Endothelial cell of umbilical vein (primary cell): ENCODE data around the gene BNIP5. TPM values are rescaled to one million over a fixed set of nuclear protein-coding genes. Genes with fewer than 3 reads are reported as not detected.

Source experiments
- BruUV-seq: library from RNA; stranded (reverse); fragments of 400-500 nt; replicated peaks from 2 replicates; lab custom pipeline; 2021; lab: Mats Ljungman, UMichigan
- CTCF ChIA-PET: fragments of 300-600, 350-600 bp; sonication (Branson Sonifier 250); formaldehyde crosslinking; loops from one replicate; lab custom pipeline; 2021; ENCODE audit warnings: antibody characterized with exemption, inconsistent platforms; lab: Charles Lee
- POLR2A ChIA-PET: fragments of 300-600, 350-600 bp; sonication (Branson Sonifier 250); formaldehyde crosslinking; loops from one replicate; lab custom pipeline; 2021; ENCODE audit warnings: antibody characterized with exemption, inconsistent platforms; lab: Charles Lee
- DNase-seq: peaks from one replicate; pipeline ENCODE4 v3.0.0-alpha.2; 2011; ENCODE audit warnings: low read depth, low spot score
- FAIRE-seq: peaks from 2 replicates; lab custom pipeline; 2011; peaks lifted over from hg19 to GRCh38; lab: Jason Lieb, UNC
- H2AFZ ChIP-seq: 2 replicates; pipeline ENCODE4 v1.6.0; 2012; ENCODE audit warnings: low read depth, low read length, control low read depth, inconsistent platforms
- H3K27ac ChIP-seq: 2 replicates; pipeline ENCODE4 v1.5.1; 2011; ENCODE audit warnings: low read depth, mild to moderate bottlenecking, control low read depth, low read length, moderate library complexity; ENCODE audit not compliant: insufficient read depth
- H3K27me3 ChIP-seq, 2 experiments: 2 replicates each; pipeline versions ENCODE4 v1.6.0 to v1.6.1; 2011; ENCODE audit warnings: low read length in 2 of 2, mixed read lengths in 1 of 2; ENCODE audit not compliant: control insufficient read depth in 2 of 2, insufficient read depth in 2 of 2
- H3K36me3 ChIP-seq, 2 experiments: 2 replicates in 1 of 2; 3 replicates in 1 of 2; pipeline ENCODE4 v1.5.1; 2011; ENCODE audit warnings: low read length in 2 of 2, mild to moderate bottlenecking in 1 of 2, moderate library complexity in 1 of 2; ENCODE audit not compliant: control insufficient read depth in 2 of 2, insufficient read depth in 2 of 2; ENCODE audit errors: extremely low read depth in 1 of 2
- H3K4me1 ChIP-seq: 3 replicates; pipeline ENCODE4 v1.5.1; 2011; ENCODE audit warnings: mild to moderate bottlenecking, low read length; ENCODE audit not compliant: control insufficient read depth, insufficient read depth; ENCODE audit errors: extremely low read depth
- H3K4me2 ChIP-seq: 2 replicates; pipeline ENCODE4 v1.6.1; 2011; ENCODE audit warnings: low read length, control low read depth, mixed read lengths; ENCODE audit not compliant: insufficient read depth
- H3K4me3 ChIP-seq, 3 experiments: fragments of 200-600 bp in 1 of 3; sonication (generic), shearing (Covaris generic) in 1 of 3; replicated peaks in 1 of 3; 2 replicates each; pipeline ENCODE4 v1.5.1; 2011 to 2016; ENCODE audit warnings: control low read depth in 3 of 3, low read length in 3 of 3, mild to moderate bottlenecking in 2 of 3, inconsistent platforms in 1 of 3, low read depth in 1 of 3, moderate library complexity in 1 of 3; ENCODE audit not compliant: insufficient read depth in 1 of 3
- H3K79me2 ChIP-seq: 2 replicates; pipeline ENCODE4 v1.6.0; 2012; ENCODE audit warnings: low read length, inconsistent platforms; ENCODE audit not compliant: control insufficient read depth, insufficient read depth
- H3K9ac ChIP-seq: replicated peaks from 2 replicates; pipeline ENCODE3; 2011; ENCODE audit warnings: low read length, control low read depth; ENCODE audit not compliant: insufficient read depth; ENCODE audit errors: extremely low read depth
- H3K9me1 ChIP-seq: replicated peaks from 3 replicates; pipeline ENCODE4 v1.6.0; 2011; ENCODE audit warnings: mild to moderate bottlenecking, low read length; ENCODE audit not compliant: control insufficient read depth, insufficient read depth; ENCODE audit errors: extremely low read depth
- H3K9me3 ChIP-seq: replicated peaks from 2 replicates; pipeline ENCODE4 v1.5.1; 2012; ENCODE audit warnings: low read length, inconsistent platforms; ENCODE audit not compliant: control insufficient read depth, insufficient read depth
- H4K20me1 ChIP-seq: replicated peaks from 2 replicates; pipeline ENCODE3; 2011; ENCODE audit warnings: mild to moderate bottlenecking, low read length; ENCODE audit not compliant: control insufficient read depth, insufficient read depth; ENCODE audit errors: extremely low read depth
- EZH2 ChIP-seq: IDR thresholded peaks from 2 replicates; pipeline ENCODE4 v1.6.1; 2012; ENCODE audit warnings: borderline replicate concordance, low read depth, mild to moderate bottlenecking, moderate library complexity, low read length, inconsistent platforms; ENCODE audit not compliant: severe bottlenecking
- GATA2 ChIP-seq: IDR thresholded peaks from 2 replicates; pipeline ENCODE4 v1.7.0; 2011; ENCODE audit warnings: low read depth, mild to moderate bottlenecking, moderate library complexity, mixed read lengths, low read length; ENCODE audit not compliant: insufficient read length, insufficient read depth
- MAX ChIP-seq: IDR thresholded peaks from 2 replicates; pipeline ENCODE4 v1.6.1; 2011; ENCODE audit not compliant: insufficient read depth, insufficient read length
- MYC ChIP-seq: IDR thresholded peaks from one replicate; pipeline ENCODE4 v1.6.1; 2011; ENCODE audit warnings: mild to moderate bottlenecking, low read depth, low read length
- POLR2A ChIP-seq: IDR thresholded peaks from 2 replicates; pipeline ENCODE4 v1.6.1; 2012; ENCODE audit warnings: low read depth, mild to moderate bottlenecking, control low read depth, low read length
- POLR2AphosphoS5 ChIP-seq: IDR thresholded peaks from 2 replicates; pipeline ENCODE4 v1.6.1; 2012; ENCODE audit warnings: low read depth, mild to moderate bottlenecking, control low read depth, low read length, moderate library complexity; ENCODE audit not compliant: insufficient read depth
- dilution Hi-C: fragments of 300-500 bp; cut with MboI; formaldehyde crosslinking; loops from one replicate; pipeline ENCODE4 v1.15.0; 2019; ENCODE audit warnings: low sequenced_read_pairs; ENCODE audit not compliant: extremely low pct_ligation_motif_present
- intact Hi-C: fragments of 100-400 bp; cut with micrococcal nuclease; formaldehyde crosslinking; loops from one replicate; pipeline ENCODE4 v1.10.0; 2022
- polyA plus RNA-seq, 4 experiments: library from polyadenylated mRNA; depleted of rRNA in 3 of 4; stranded (reverse) in 3 of 4; unstranded in 1 of 4; fragments of >200 nt; gene quantifications; 2 replicates each; pipeline versions ENCODE4 v1.2.1 to v1.2.3, GENCODE V29; 2011 to 2012; ENCODE audit warnings: missing spikeins in 1 of 4
- total RNA-seq: library from RNA; stranded (reverse); gene quantifications from 2 replicates; pipeline ENCODE4 v1.2.3, GENCODE V29; 2021
- TF ChIP-seq, protein P1 (sequence below), 2 donors: IDR thresholded peaks; 1 replicate in 1 of 2; 2 replicates in 1 of 2; pipeline ENCODE4 v1.5.1; 2011; ENCODE audit warnings: low read length in 2 of 2, mild to moderate bottlenecking in 2 of 2, moderate library complexity in 2 of 2, control low read depth in 1 of 2, inconsistent platforms in 1 of 2, low read depth in 1 of 2; ENCODE audit not compliant: insufficient read depth in 1 of 2; ENCODE audit errors: extremely low read depth in 1 of 2

The BNIP5 gene
- total and polyA plus RNA-seq, 2 donors (not counting 3 experiments of a cell fraction or from before 2014, with no cell fraction given) = not detected

DNA sequence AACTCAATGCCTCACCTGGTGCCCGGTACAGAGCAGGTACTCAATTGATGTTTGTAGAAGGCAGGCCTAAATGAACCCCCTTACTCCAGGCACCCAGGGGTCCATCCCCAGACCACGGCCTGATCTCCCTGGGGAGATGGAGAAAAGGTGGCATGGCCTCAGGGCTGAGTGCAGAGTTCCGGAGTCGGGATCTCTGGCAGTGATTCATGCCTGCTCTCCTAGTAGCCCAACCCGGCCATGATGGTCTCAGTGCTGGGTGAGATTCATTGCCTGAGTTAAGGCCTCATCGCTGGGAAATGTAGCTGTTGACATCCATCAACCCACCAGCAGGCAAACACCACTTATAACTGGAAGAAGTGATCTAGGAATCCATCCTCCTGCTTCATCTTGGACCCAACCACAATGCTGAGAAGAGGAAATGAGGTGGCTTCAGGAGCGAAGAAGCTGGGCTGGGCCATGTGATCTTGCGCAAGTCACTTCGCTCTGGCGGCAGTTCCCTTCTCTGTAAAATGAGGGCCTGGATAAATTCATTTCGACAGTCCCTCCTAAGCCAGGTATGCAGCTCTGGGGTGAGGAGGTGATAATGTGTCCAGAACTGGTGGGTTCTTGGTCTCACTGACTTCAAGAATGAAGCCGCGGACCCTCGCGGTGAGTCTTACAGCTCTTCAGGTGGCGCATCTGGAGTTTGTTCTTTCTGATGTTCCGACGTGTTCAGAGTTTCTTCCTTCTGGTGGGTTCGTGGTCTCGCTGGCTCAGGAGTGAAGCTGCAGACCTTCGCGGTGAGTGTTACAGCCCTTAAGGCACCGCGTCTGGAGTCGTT lies 26.1 kb upstream of the BNIP5 start:
- BruUV-seq = no TSS peak
- Histone ChIP-seq H2AFZ (no peak overlapping the region), H3K9me3 (no peaks in the 10 kb centered on the region), H3K4me2 (no peak overlapping the region), H4K20me1 (no peaks in the 10 kb centered on the region), H3K27me3 (no peaks in the 10 kb centered on the region), H3K9me1 (no peaks in the 10 kb centered on the region), H3K9ac (no peak overlapping the region), H3K36me3 (no peaks in the 10 kb centered on the region), H3K4me3 (no peak overlapping the region), H3K4me1 (peaks cover 17% of the 10 kb centered on the region), H3K27ac (no peak overlapping the region), H3K79me2 (no peaks in the 10 kb centered on the region)
- TF ChIP-seq, protein P1, sequence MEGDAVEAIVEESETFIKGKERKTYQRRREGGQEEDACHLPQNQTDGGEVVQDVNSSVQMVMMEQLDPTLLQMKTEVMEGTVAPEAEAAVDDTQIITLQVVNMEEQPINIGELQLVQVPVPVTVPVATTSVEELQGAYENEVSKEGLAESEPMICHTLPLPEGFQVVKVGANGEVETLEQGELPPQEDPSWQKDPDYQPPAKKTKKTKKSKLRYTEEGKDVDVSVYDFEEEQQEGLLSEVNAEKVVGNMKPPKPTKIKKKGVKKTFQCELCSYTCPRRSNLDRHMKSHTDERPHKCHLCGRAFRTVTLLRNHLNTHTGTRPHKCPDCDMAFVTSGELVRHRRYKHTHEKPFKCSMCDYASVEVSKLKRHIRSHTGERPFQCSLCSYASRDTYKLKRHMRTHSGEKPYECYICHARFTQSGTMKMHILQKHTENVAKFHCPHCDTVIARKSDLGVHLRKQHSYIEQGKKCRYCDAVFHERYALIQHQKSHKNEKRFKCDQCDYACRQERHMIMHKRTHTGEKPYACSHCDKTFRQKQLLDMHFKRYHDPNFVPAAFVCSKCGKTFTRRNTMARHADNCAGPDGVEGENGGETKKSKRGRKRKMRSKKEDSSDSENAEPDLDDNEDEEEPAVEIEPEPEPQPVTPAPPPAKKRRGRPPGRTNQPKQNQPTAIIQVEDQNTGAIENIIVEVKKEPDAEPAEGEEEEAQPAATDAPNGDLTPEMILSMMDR (IDR thresholded peaks at IDR 0.05; ENCODE audit: extremely low read depth in 1 of 2, insufficient read depth in 1 of 2, low read depth in 1 of 2, low read length in 2 of 2) = no peak
- TF ChIP-seq GATA2 = no peak
- no peak for TF ChIP-seq POLR2AphosphoS5
- no peak for TF ChIP-seq EZH2
- no peak for TF ChIP-seq MAX
- no peak for TF ChIP-seq MYC
- no peak for TF ChIP-seq POLR2A
- dilution Hi-C loops (no loop called here), intact Hi-C loops (no loop called here)
- POLR2A ChIA-PET = no interaction called here
- FAIRE-seq = no peak
- DNase-seq = no peak
- CTCF ChIA-PET = interaction anchor here (1.8 to 12.9 kb wide), 5 partner anchors 11 to 239 kb away, joined by 4 to 373 read pairs (median 17); no protein-coding TSS in a partner anchor
